IMR-90 (cell line): ENCODE results near the gene ADIRF. TPM values are rescaled to one million over a fixed set of nuclear protein-coding genes. Genes with fewer than 3 reads are reported as not detected.

ENCODE experiments used
- ATAC-seq: fragments of 200-7000 bp; cut with Tn5 transposase; 2 replicates; pipeline ENCODE4 v1.9.1; 2020; ENCODE audit warnings: low read depth, mild to moderate bottlenecking, moderate library complexity
- BruUV-seq: library from RNA; stranded (reverse); fragments of 400-500 nt; replicated peaks from 2 replicates; lab custom pipeline; 2021; lab: Mats Ljungman, UMichigan
- CTCF ChIA-PET: fragments of 300-600 bp; formaldehyde crosslinking; extraction: SDS; loops from one replicate; lab custom pipeline; 2021; ENCODE audit warnings: antibody characterized with exemption; lab: Yijun Ruan, JAX
- POLR2A ChIA-PET: fragments of 300-600 bp; sonication (Branson Sonifier 250); formaldehyde crosslinking; loops from one replicate; lab custom pipeline; 2022; ENCODE audit warnings: antibody characterized with exemption; ENCODE audit not compliant: unreplicated experiment; lab: Charles Lee
- DNase-seq: peaks from one replicate; pipeline ENCODE4 v3.0.0; 2013
- H2AFZ ChIP-seq: replicated peaks from 2 replicates; pipeline ENCODE3; 2013; ENCODE audit warnings: low read length, mild to moderate bottlenecking; ENCODE audit not compliant: poor library complexity
- H2AK5ac ChIP-seq: 2 replicates; pipeline ENCODE4 v1.6.1; 2013; ENCODE audit warnings: low read depth, low read length, inconsistent platforms
- H2AK9ac ChIP-seq: replicated peaks from 2 replicates; pipeline ENCODE3; 2013; ENCODE audit warnings: mild to moderate bottlenecking, low read depth, low read length, moderate library complexity; ENCODE audit not compliant: poor library complexity
- H2BK120ac ChIP-seq: 2 replicates; pipeline ENCODE4 v1.6.1; 2013; ENCODE audit warnings: low read depth, low read length, inconsistent platforms
- H2BK15ac ChIP-seq: 3 replicates; pipeline ENCODE4 v1.6.1; 2013; ENCODE audit warnings: low read depth, low read length, inconsistent platforms
- H2BK20ac ChIP-seq: 2 replicates; pipeline ENCODE4 v1.6.1; 2013; ENCODE audit warnings: low read depth, mild to moderate bottlenecking, inconsistent platforms, low read length, moderate library complexity
- H2BK5ac ChIP-seq: 2 replicates; pipeline ENCODE4 v1.6.1; 2013; ENCODE audit warnings: mild to moderate bottlenecking, low read depth, low read length, inconsistent platforms; ENCODE audit not compliant: poor library complexity, severe bottlenecking
- H3K14ac ChIP-seq: replicated peaks from 2 replicates; pipeline ENCODE4 v1.6.1; 2013; ENCODE audit warnings: low read depth, low read length, inconsistent platforms
- H3K18ac ChIP-seq: 2 replicates; pipeline ENCODE4 v1.6.1; 2013; ENCODE audit warnings: low read depth, low read length, control low read depth
- H3K23ac ChIP-seq: 2 replicates; pipeline ENCODE4 v1.6.1; 2013; ENCODE audit warnings: low read depth, low read length, inconsistent platforms
- H3K27ac ChIP-seq: 2 replicates; pipeline ENCODE4 v1.5.1; 2013; ENCODE audit warnings: mild to moderate bottlenecking, control low read depth, low read length; ENCODE audit not compliant: insufficient read depth
- H3K27me3 ChIP-seq: 2 replicates; pipeline ENCODE4 v1.6.1; 2013; ENCODE audit warnings: low read length; ENCODE audit not compliant: control insufficient read depth, insufficient read depth
- H3K36me3 ChIP-seq: 2 replicates; pipeline ENCODE4 v1.6.1; 2013; ENCODE audit warnings: low read length, mixed read lengths; ENCODE audit not compliant: control insufficient read depth, insufficient read depth
- H3K4ac ChIP-seq: 2 replicates; pipeline ENCODE4 v1.6.1; 2013; ENCODE audit warnings: low read depth, low read length, inconsistent platforms
- H3K4me1 ChIP-seq: 2 replicates; pipeline ENCODE4 v1.6.1; 2013; ENCODE audit warnings: low read length, mixed read lengths; ENCODE audit not compliant: control insufficient read depth, insufficient read depth
- H3K4me2 ChIP-seq: 2 replicates; pipeline ENCODE4 v1.6.1; 2013; ENCODE audit warnings: low read depth, mild to moderate bottlenecking, control low read depth, low read length, moderate library complexity
- H3K4me3 ChIP-seq: 2 replicates; pipeline ENCODE4 v1.5.1; 2013; ENCODE audit warnings: low read depth, mild to moderate bottlenecking, control low read depth, low read length, moderate library complexity; ENCODE audit not compliant: insufficient read depth
- H3K56ac ChIP-seq: 2 replicates; pipeline ENCODE4 v1.6.1; 2013; ENCODE audit warnings: low read length, inconsistent platforms; ENCODE audit not compliant: insufficient read depth; ENCODE audit errors: extremely low read depth
- H3K79me1 ChIP-seq, 2 experiments: 2 replicates each; pipeline ENCODE4 v1.6.1; 2013; ENCODE audit warnings: low read length in 2 of 2, inconsistent platforms in 1 of 2, low read depth in 1 of 2
- H3K9ac ChIP-seq: 2 replicates; pipeline ENCODE4 v1.6.1; 2013; ENCODE audit warnings: low read depth, low read length, control low read depth
- H3K9me1 ChIP-seq: 2 replicates; pipeline ENCODE4 v1.6.1; 2013; ENCODE audit warnings: low read length, inconsistent platforms; ENCODE audit not compliant: insufficient read depth
- H3K9me3 ChIP-seq: 2 replicates; pipeline ENCODE4 v1.6.1; 2013; ENCODE audit warnings: low read length; ENCODE audit not compliant: control insufficient read depth, insufficient read depth
- H4K20me1 ChIP-seq: 2 replicates; pipeline ENCODE4 v1.6.1; 2013; ENCODE audit warnings: low read length, inconsistent platforms; ENCODE audit not compliant: insufficient read depth
- H4K5ac ChIP-seq: 2 replicates; pipeline ENCODE4 v1.6.1; 2013; ENCODE audit warnings: mild to moderate bottlenecking, low read depth, low read length, control low read depth
- H4K8ac ChIP-seq, 2 experiments: 2 replicates each; pipeline ENCODE4 v1.6.1; 2013; ENCODE audit warnings: low read depth in 2 of 2, low read length in 2 of 2, control low read depth in 1 of 2, inconsistent platforms in 1 of 2
- H4K91ac ChIP-seq: 2 replicates; pipeline ENCODE4 v1.6.1; 2013; ENCODE audit warnings: low read depth, low read length, inconsistent platforms; ENCODE audit not compliant: insufficient read depth
- CEBPB ChIP-seq: IDR thresholded peaks from 2 replicates; pipeline ENCODE4 v1.6.1; 2012; ENCODE audit warnings: low read depth, low read length, improper control_type of control experiment
- FOS ChIP-seq: fragments of 150-350 bp; IDR thresholded peaks from 2 replicates; pipeline ENCODE4 v1.6.1; 2016; ENCODE audit warnings: low read depth, low read length
- MAFK ChIP-seq: IDR thresholded peaks from 2 replicates; pipeline ENCODE4 v1.6.1; 2012; ENCODE audit warnings: low read depth, low read length, improper control_type of control experiment
- NFE2L2 ChIP-seq: fragments of 150-350 bp; IDR thresholded peaks from 2 replicates; pipeline ENCODE4 v1.6.1; 2016; ENCODE audit warnings: low read depth, mild to moderate bottlenecking, low read length
- WGBS, 2 experiments: methylation state at CpG; one replicate each; pipeline versions ENCODE4 v1.1.5 to v1.1.7; 2013; ENCODE audit warnings: missing lambda C conversion rate in 2 of 2; ENCODE audit not compliant: insufficient read length in 1 of 2; ENCODE audit errors: extremely low coverage in 2 of 2; 5-methylcytosine and 5-hydroxymethylcytosine counted together
- dilution Hi-C: fragments of 300-500 bp; cut with HindIII; formaldehyde crosslinking; loops from one replicate; pipeline ENCODE4 v1.14.3; 2018; ENCODE audit warnings: low sequenced_read_pairs; ENCODE audit not compliant: unreplicated experiment
- in situ Hi-C: fragments of 300-500 bp; cut with MboI; formaldehyde crosslinking; loops from 3 replicates; pipeline ENCODE4 v1.14.3; 2019; ENCODE audit warnings: low sequenced_read_pairs, inconsistent platforms, mixed read lengths
- intact Hi-C: fragments of 100-400 bp; cut with micrococcal nuclease; formaldehyde crosslinking; loops from 2 replicates; pipeline ENCODE4 v1.10.0; 2022
- polyA plus RNA-seq, 3 experiments: library from polyadenylated mRNA; depleted of rRNA; stranded (reverse); fragments of >200 nt; gene quantifications; 2 replicates each; pipeline ENCODE4 v1.2.3, GENCODE V29; 2012; ENCODE audit warnings: low replicate concordance in 1 of 3
- total RNA-seq: library from RNA; depleted of rRNA; stranded (reverse); fragments of >200 nt; gene quantifications from 2 replicates; pipeline ENCODE4 v1.2.3, GENCODE V29; 2012
- TF ChIP-seq, protein P1 (sequence below): fragments of 150-350 bp; IDR thresholded peaks from 2 replicates; pipeline ENCODE4 v1.6.1; 2016; ENCODE audit warnings: low read depth, mild to moderate bottlenecking, low read length, moderate library complexity, borderline replicate concordance

The ADIRF gene
- total and polyA plus RNA-seq, 2 of the 4 experiments (the other 2 are of a cell fraction) = 2.3 to 7.2 TPM

DNA sequence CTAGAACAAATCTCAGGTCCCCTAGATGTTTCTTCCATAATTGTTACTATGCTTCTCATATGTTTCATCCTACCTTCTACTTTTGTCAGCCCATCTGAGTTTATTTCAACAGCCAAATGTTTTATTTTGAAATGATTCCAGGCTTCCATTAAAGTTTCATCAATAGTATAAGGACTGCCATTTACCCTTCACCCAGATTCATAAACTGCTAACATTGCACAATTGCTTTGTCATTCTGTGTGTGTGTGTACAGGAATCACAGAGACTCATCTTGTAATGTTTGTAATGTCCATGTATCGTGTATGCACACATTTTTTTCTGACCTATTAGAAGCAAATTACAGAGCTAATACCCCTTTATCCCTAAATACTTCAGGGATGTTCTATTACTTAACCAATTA lies 36.4 kb upstream of the ADIRF start:
- no peak overlapping the region for H3K56ac ChIP-seq
- in situ Hi-C loops = no loop called here
- H2BK5ac ChIP-seq = peak overlapping the region; percentile 50
- intact Hi-C loops = no loop called here
- H3K9me3 ChIP-seq = no peaks in the 10 kb centered on the region
- TF ChIP-seq CEBPB = peak; percentile 95
- TF ChIP-seq FOS = no peak
- TF ChIP-seq NFE2L2 = peak; percentile 76; the same call in 1 of the 2 replicates
- TF ChIP-seq, protein P1, sequence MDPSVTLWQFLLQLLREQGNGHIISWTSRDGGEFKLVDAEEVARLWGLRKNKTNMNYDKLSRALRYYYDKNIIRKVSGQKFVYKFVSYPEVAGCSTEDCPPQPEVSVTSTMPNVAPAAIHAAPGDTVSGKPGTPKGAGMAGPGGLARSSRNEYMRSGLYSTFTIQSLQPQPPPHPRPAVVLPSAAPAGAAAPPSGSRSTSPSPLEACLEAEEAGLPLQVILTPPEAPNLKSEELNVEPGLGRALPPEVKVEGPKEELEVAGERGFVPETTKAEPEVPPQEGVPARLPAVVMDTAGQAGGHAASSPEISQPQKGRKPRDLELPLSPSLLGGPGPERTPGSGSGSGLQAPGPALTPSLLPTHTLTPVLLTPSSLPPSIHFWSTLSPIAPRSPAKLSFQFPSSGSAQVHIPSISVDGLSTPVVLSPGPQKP = no peak
- TF ChIP-seq MAFK = peak; percentile 91
- DNase-seq = peak; percentile 77
- peaks cover 11% of the 10 kb centered on the region for H3K36me3 ChIP-seq
- dilution Hi-C loops = no loop called here
- no peaks in the 10 kb centered on the region for H4K20me1 ChIP-seq
- no peaks in the 10 kb centered on the region; a peak in 1 of 4 replicates for H3K79me1 ChIP-seq
- no peak overlapping the region for H3K4ac ChIP-seq
- H2BK15ac ChIP-seq = no peak overlapping the region
- no peak overlapping the region for H2BK120ac ChIP-seq
- no peak overlapping the region for H2BK20ac ChIP-seq
- H3K18ac ChIP-seq = no peak overlapping the region
- no peak overlapping the region for H3K9ac ChIP-seq
- WGBS, 2 experiments = no CpG with 5 or more reads among the region's 1 CpG
- ChIA-PET POLR2A (no interaction called here), CTCF (interaction anchor here (1.7 kb wide), 1 partner anchor 35 kb away, joined by 4 read pairs; no protein-coding TSS in a partner anchor)
- no peak overlapping the region for H4K5ac ChIP-seq
- H3K4me3 ChIP-seq = no peak overlapping the region
- H3K4me2 ChIP-seq = no peak overlapping the region
- no peaks in the 10 kb centered on the region for H3K27me3 ChIP-seq
- H3K9me1 ChIP-seq = peaks cover 18% of the 10 kb centered on the region
- H4K8ac ChIP-seq = no peak overlapping the region
- H3K27ac ChIP-seq = no peak overlapping the region
- H3K4me1 ChIP-seq = peaks cover 1% of the 10 kb centered on the region; the same call in 1 of the 2 replicates
- peak; percentile 75 for ATAC-seq
- no peak overlapping the region for H3K14ac ChIP-seq
- no peak overlapping the region for H2AK5ac ChIP-seq
- no TSS peak for BruUV-seq
- H2AFZ ChIP-seq = no peak overlapping the region
- no peak overlapping the region for H4K91ac ChIP-seq
- no peak overlapping the region for H3K23ac ChIP-seq
- no peak overlapping the region for H2AK9ac ChIP-seq
